GM12875 (cell line): ENCODE data around the gene CCDC187.

ENCODE experiments used
- H3K4me3 ChIP-seq: one replicate; pipeline ENCODE4 v1.5.1; 2011; ENCODE audit warnings: low read depth, low read length, control low read depth
- CTCF ChIP-seq: IDR thresholded peaks from 2 replicates; pipeline ENCODE4 v1.5.1; 2011; ENCODE audit warnings: low read depth, mild to moderate bottlenecking, control low read depth, inconsistent platforms, low read length, moderate library complexity, borderline replicate concordance; ENCODE audit not compliant: insufficient read depth

CCDC187 gene

GRCh38 chr9:136330406-136330990, 26.6 kb upstream of the CCDC187 start:
- no peak overlapping the region for H3K4me3 ChIP-seq
- TF ChIP-seq CTCF, result no peak

- no peak for TF ChIP-seq CTCF
These were observed 25.9 kb upstream of the CCDC187 start for GRCh38 chr9:136329636-136330405.

GRCh38 chr9:136329211-136329627, 25.3 kb upstream of the CCDC187 start:
- H3K4me3 ChIP-seq, result no peak overlapping the region
- TF ChIP-seq CTCF, result no peak

More at GRCh38 chr9:136329636-136330405, 25.9 kb upstream of the CCDC187 start:
- H3K4me3 ChIP-seq, result no peak overlapping the region

- no peak overlapping the region for H3K4me3 ChIP-seq
- TF ChIP-seq CTCF, result no peak
These were observed 24.7 kb upstream of the CCDC187 start for GRCh38 chr9:136328622-136329041.

DNA sequence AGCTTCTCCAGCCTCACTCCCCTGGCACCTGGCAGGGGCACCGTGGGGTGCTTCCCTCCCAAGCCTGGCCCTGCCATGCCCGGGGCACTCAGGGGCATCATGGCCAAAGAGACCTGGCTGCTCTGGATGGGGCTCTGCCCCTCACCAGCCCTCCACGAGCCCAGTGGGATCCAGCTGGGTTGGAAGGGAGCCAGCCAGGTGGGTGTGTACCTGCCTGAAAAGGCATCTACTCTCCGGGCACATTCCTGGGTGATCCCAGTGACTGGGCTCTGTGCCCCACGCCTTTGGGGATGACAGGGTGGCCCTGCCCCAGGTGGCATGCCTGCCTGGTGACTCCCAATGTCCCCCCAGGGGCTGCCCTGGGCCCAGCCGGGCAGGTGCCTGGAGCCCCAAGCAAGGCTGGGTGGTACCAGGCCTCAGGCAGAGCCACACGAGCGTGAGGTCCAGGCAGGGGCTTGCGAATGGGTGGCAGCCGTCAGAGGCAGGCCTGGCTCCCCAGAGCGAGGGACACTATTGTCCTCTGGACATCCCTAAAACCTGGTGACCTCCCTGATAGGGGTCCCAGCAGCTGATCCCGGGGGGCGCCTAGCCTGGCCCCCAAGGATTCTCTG, 24.2 kb upstream of the CCDC187 start:
- H3K4me3 ChIP-seq, result no peak overlapping the region
- no peak for TF ChIP-seq CTCF

DNA sequence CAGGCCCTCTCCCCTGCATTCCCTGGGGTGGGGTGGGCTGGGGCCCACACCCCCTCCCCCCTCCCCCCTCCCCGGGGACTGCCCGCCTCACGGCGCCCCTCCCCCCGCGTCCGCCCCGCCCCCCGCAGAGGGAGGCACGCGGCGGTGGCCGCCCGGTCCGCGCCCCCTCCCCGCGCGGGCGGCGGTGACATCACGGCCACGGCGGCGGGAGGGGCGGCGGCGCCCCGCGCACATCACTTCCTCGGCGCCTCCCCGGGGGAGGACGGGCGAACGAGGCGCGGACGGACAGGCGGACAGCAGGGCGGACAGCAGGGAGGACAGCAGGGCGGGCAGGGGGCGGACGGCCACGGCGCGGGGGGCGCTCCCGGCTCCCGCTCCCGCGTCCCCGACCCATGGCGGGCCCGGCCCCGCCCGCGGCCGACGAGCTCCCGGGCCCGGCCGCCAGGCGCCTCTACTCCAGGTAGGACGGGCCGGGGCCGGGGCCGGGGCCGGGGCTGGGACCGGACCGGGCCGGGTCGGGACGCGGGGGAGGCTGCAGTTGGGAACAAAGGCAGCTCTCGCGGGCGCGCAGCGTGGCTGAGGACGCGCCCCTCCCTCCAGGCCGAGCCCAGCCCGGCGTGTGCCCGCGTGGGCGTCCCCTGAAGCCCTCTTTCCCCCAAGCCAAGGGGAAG, 23.5 kb upstream of the CCDC187 start, which contains the start of gene GPSM1:
TSS of gene GPSM1 (plus strand) at position 236 of the 671 bp plus-strand sequence. CDS start at position 393, 157 bp downstream.
- H3K4me3 ChIP-seq, result no peak within 1 kb of the TSS
- TF ChIP-seq CTCF, result no peak
